Measurements from ENCODE around the gene ERCC4. TPM values are rescaled to one million over a fixed set of nuclear protein-coding genes. Genes with fewer than 3 reads are reported as not detected.

The ERCC4 gene
- total RNA-seq, 2 experiments from 2014 or later = 12.6 to 14.8 TPM

- Mint-ChIP-seq H3K27me3 (peaks cover 10% of the 10 kb centered on the region), H3K4me1 (peaks cover 17% of the 10 kb centered on the region), H3K27ac (peak overlapping the region; percentile 92), H3K4me3 (peak overlapping the region; percentile 88), H3K9me3 (no peaks in the 10 kb centered on the region), H3K36me3 (peaks cover 5% of the 10 kb centered on the region)
- POLR2A ChIA-PET = interaction anchor here (0.6 to 1.5 kb wide), 6 partner anchors 13 to 715 kb away, joined by 3 to 11 read pairs (median 3); no protein-coding TSS in a partner anchor
- ATAC-seq (ENCODE audit: low read depth) = no peak
- no peak for DNase-seq
Observed at GRCh38 chr16:13919330-13919682, 648 bp upstream of the ERCC4 start.

DNA sequence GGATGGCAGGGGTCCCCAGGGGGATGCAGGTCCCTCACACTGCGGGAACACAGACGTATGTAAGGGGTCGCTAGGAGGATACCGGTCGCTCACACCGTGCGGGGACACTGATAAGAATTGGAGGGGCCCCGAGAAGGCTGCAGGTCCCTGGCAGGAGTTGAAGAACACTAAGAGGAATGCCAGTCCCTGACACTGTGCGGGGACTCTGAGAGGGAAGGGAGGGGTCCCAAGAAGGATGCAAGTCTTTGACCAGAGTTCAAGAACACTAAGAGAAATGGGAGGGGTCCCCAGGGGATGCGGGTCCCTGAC, 510 bp downstream of the ERCC4 start:
- Mint-ChIP-seq H3K4me1 (peaks cover 17% of the 10 kb centered on the region), H3K27ac (peak overlapping the region; percentile 92), H3K9me3 (no peaks in the 10 kb centered on the region), H3K27me3 (peaks cover 7% of the 10 kb centered on the region), H3K36me3 (peaks cover 3% of the 10 kb centered on the region), H3K4me3 (peak overlapping the region; percentile 88)
- POLR2A ChIA-PET = interaction anchor here (0.9 to 1.5 kb wide), 2 partner anchors 365 to 609 kb away, joined by 3 to 11 read pairs; no protein-coding TSS in a partner anchor
- DNase-seq (no peak), ATAC-seq (ENCODE audit: low read depth) (no peak)

DNA sequence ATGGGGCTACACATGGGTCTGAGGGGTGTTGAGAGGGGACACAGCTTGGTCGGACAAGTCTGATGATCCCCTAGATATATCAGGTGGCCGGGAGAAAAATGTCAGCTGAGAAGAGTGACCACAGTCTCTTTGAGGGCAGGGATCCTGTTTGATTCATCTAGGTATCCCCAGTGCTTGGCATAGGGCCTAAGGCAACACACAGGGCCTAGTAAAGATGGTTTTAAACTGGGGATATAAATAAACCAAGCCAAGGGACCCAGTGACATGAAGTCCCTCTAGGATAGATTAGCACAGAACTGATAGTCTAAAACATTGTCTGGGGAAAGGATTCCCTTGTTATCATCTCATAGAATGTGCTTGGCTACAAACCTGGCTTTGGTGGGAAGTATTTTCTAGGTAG, 1.4 kb downstream of the ERCC4 start:
- H3K4me3 Mint-ChIP-seq = peak overlapping the region; percentile 88
- ATAC-seq (ENCODE audit: low read depth) = no peak
- peak overlapping the region; percentile 92 for H3K27ac Mint-ChIP-seq
- peaks cover 7% of the 10 kb centered on the region for H3K27me3 Mint-ChIP-seq
- POLR2A ChIA-PET = no interaction called here
- DNase-seq = no peak
- H3K36me3 Mint-ChIP-seq = peaks cover 6% of the 10 kb centered on the region
- peaks cover 17% of the 10 kb centered on the region for H3K4me1 Mint-ChIP-seq
- H3K9me3 Mint-ChIP-seq = no peaks in the 10 kb centered on the region

DNA sequence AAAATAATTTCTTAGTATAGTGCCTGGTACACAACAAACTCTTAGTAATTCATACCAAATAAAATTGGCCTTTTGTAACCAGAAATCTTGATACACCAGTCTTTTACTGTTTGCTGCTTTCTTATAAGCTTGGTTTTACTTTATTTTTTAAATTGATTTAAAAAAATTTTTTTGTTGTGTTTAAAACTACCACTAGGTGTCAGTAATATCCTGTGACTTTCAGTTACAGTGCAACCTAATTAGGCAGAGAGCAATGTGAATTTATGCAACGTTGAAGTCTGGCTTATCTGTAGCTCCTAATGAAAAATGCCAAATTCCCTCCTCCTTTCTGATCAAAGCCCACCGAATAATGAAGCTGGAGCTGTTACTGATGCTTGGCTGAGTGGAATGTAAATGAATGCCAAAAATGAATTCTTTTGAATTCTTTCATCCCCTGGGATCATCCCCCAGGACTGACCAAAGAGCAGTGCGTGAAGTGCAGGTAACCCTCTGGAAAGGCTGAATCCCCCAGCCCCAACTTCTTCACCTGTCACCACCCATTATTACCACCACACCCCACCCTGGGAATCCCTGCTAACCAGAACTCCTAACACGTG, 3.8 kb downstream of the ERCC4 start:
- ATAC-seq (ENCODE audit: low read depth) (no peak), DNase-seq (no peak)
- Mint-ChIP-seq H3K36me3 (peaks cover 6% of the 10 kb centered on the region), H3K27me3 (no peaks in the 10 kb centered on the region), H3K4me1 (peaks cover 17% of the 10 kb centered on the region), H3K4me3 (no peak overlapping the region), H3K9me3 (no peaks in the 10 kb centered on the region), H3K27ac (peak overlapping the region; percentile 47)
- POLR2A ChIA-PET = interaction anchor here (1.3 kb wide), 1 partner anchor 362 kb away, joined by 3 read pairs; no protein-coding TSS in a partner anchor

- no peak overlapping the region for H3K27ac Mint-ChIP-seq
- peaks cover 4% of the 10 kb centered on the region for H3K4me1 Mint-ChIP-seq
- POLR2A ChIA-PET = no interaction called here
- H3K27me3 Mint-ChIP-seq = no peaks in the 10 kb centered on the region
- ATAC-seq (ENCODE audit: low read depth) (no peak), DNase-seq (no peak)
- H3K4me3 Mint-ChIP-seq = no peak overlapping the region
- peaks cover 6% of the 10 kb centered on the region for H3K36me3 Mint-ChIP-seq
- H3K9me3 Mint-ChIP-seq = no peaks in the 10 kb centered on the region
Observed at GRCh38 chr16:13926464-13926863, 6.5 kb downstream of the ERCC4 start.

DNA sequence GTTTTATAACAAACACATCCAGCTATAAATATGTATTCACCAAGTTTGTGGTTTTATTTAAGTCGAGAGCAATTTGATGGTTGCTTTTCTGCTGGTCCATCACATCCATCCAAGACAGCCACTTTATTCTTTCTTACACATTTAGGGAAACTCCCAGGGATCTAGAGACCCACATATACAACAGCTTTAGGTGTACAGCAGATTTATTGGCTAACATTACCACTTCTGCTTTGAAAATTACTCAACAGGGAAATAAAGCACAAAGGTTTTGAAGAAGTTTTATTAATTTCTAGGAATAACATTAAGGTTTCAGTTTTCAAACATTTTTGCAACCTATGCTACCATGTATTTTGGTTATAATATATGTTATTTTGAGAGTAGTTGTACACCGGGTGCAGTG, 6.9 kb downstream of the ERCC4 start:
- Mint-ChIP-seq H3K4me1 (peaks cover 4% of the 10 kb centered on the region), H3K4me3 (no peak overlapping the region), H3K27me3 (no peaks in the 10 kb centered on the region), H3K9me3 (no peaks in the 10 kb centered on the region), H3K27ac (no peak overlapping the region), H3K36me3 (peaks cover 6% of the 10 kb centered on the region)
- POLR2A ChIA-PET = no interaction called here
- DNase-seq = no peak
- no peak for ATAC-seq (ENCODE audit: low read depth)

GRCh38 chr16:13928646-13929045, 8.7 kb downstream of the ERCC4 start:
- Mint-ChIP-seq H3K27ac (no peak overlapping the region), H3K4me3 (no peak overlapping the region), H3K36me3 (peaks cover 8% of the 10 kb centered on the region), H3K9me3 (no peaks in the 10 kb centered on the region), H3K27me3 (no peaks in the 10 kb centered on the region), H3K4me1 (peaks cover 4% of the 10 kb centered on the region)
- POLR2A ChIA-PET = no interaction called here
- ATAC-seq (ENCODE audit: low read depth) (no peak), DNase-seq (no peak)

DNA sequence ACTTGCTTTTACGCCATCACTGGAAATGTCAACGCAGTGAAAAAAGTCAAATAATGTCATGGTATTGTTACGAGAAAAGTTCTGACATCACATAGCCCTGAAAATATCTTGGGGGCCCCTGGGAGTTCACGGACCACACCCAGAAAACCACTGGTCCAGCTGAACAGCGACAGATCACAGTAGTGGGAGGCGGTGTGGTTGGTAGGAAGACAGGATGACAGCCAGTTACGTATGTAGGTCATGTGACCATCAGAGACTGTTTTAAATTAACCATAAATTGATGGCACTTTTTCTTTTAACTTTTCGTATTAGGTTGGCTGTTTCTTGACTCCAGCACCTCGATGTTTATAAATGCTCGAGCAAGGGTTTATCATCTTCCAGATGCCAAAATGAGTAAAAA, 11.9 kb downstream of the ERCC4 start:
- DNase-seq = no peak
- no peak overlapping the region for H3K27ac Mint-ChIP-seq
- H3K27me3 Mint-ChIP-seq = no peaks in the 10 kb centered on the region
- ATAC-seq (ENCODE audit: low read depth) = no peak
- POLR2A ChIA-PET = no interaction called here
- peaks cover 7% of the 10 kb centered on the region for H3K4me1 Mint-ChIP-seq
- no peak overlapping the region for H3K4me3 Mint-ChIP-seq
- peaks cover 18% of the 10 kb centered on the region for H3K36me3 Mint-ChIP-seq
- no peaks in the 10 kb centered on the region for H3K9me3 Mint-ChIP-seq

GRCh38 chr16:13935408-13935807, 15.5 kb downstream of the ERCC4 start:
- DNase-seq = no peak
- H3K4me1 Mint-ChIP-seq = peaks cover 7% of the 10 kb centered on the region
- no peaks in the 10 kb centered on the region for H3K9me3 Mint-ChIP-seq
- H3K27me3 Mint-ChIP-seq = no peaks in the 10 kb centered on the region
- H3K4me3 Mint-ChIP-seq = no peak overlapping the region
- POLR2A ChIA-PET = interaction anchor here (1.1 kb wide), 1 partner anchor 16 kb away, joined by 3 read pairs; the partner anchor contains the start of gene ERCC4
- no peak for ATAC-seq (ENCODE audit: low read depth)
- H3K36me3 Mint-ChIP-seq = peaks cover 28% of the 10 kb centered on the region
- no peak overlapping the region for H3K27ac Mint-ChIP-seq

GRCh38 chr16:13936155-13936554, 16.2 kb downstream of the ERCC4 start:
- peaks cover 28% of the 10 kb centered on the region for H3K36me3 Mint-ChIP-seq
- no peaks in the 10 kb centered on the region for H3K9me3 Mint-ChIP-seq
- H3K4me3 Mint-ChIP-seq = no peak overlapping the region
- no peak overlapping the region for H3K27ac Mint-ChIP-seq
- no peaks in the 10 kb centered on the region for H3K27me3 Mint-ChIP-seq
- DNase-seq (no peak), ATAC-seq (ENCODE audit: low read depth) (no peak)
- POLR2A ChIA-PET = no interaction called here
- peaks cover 7% of the 10 kb centered on the region for H3K4me1 Mint-ChIP-seq

DNA sequence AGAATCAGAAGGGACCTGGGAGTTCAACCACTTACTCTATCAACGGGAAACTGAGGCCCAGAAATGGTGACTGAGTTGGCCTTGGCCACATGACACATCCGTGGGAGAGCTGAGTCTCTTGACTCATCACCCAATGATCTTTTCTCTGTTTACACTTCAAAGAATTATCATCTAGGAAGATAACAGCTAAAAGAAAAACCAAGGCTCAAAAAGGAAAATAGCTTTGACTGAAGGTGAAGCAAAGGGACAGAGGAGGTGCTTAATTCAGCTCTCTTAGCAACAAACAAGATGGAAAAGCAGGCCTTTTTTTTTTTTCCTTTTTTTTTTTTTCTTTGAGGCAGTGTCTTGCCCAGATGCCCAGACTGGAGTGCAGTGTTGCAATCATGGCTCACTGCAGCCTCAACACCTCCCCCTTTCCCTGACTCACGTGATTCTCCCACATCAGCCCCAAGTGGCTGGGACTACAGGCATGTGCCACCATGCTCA, 16.7 kb downstream of the ERCC4 start:
- H3K27me3 Mint-ChIP-seq = no peaks in the 10 kb centered on the region
- H3K4me1 Mint-ChIP-seq = peaks cover 7% of the 10 kb centered on the region
- DNase-seq = no peak
- H3K4me3 Mint-ChIP-seq = no peak overlapping the region
- H3K27ac Mint-ChIP-seq = no peak overlapping the region
- POLR2A ChIA-PET = no interaction called here
- ATAC-seq (ENCODE audit: low read depth) = no peak
- H3K36me3 Mint-ChIP-seq = peaks cover 28% of the 10 kb centered on the region
- H3K9me3 Mint-ChIP-seq = no peaks in the 10 kb centered on the region

DNA sequence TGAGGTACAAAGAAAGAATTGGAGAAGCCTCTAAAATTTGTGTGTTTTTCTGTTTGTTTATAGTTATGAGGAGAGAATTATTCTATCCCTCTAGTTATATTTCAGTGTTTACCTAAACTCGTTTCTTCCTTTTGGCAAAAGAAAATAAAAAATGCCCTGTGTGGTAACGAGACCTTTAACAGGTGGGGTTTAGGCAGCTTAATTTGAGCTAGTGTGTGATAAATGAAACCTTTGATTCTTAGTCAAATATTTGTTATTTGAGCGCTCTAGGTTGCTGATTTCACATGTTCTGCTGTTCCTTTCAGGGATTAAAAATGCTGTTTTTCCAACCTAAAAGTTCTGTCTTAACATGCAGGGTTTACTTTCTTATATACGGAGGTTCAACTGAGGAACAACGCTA, 17.5 kb downstream of the ERCC4 start:
- Mint-ChIP-seq H3K27me3 (no peaks in the 10 kb centered on the region), H3K4me3 (no peak overlapping the region), H3K36me3 (peaks cover 25% of the 10 kb centered on the region), H3K4me1 (peaks cover 7% of the 10 kb centered on the region), H3K9me3 (no peaks in the 10 kb centered on the region), H3K27ac (no peak overlapping the region)
- POLR2A ChIA-PET = no interaction called here
- ATAC-seq (ENCODE audit: low read depth) (no peak), DNase-seq (no peak)

- POLR2A ChIA-PET = no interaction called here
- no peaks in the 10 kb centered on the region for H3K9me3 Mint-ChIP-seq
- H3K27me3 Mint-ChIP-seq = no peaks in the 10 kb centered on the region
- no peak for DNase-seq
- no peak overlapping the region for H3K27ac Mint-ChIP-seq
- H3K4me3 Mint-ChIP-seq = no peak overlapping the region
- ATAC-seq (ENCODE audit: low read depth) = no peak
- peaks cover 27% of the 10 kb centered on the region for H3K36me3 Mint-ChIP-seq
- peaks cover 7% of the 10 kb centered on the region for H3K4me1 Mint-ChIP-seq
Observed at GRCh38 chr16:13938480-13938879, 18.5 kb downstream of the ERCC4 start.

DNA sequence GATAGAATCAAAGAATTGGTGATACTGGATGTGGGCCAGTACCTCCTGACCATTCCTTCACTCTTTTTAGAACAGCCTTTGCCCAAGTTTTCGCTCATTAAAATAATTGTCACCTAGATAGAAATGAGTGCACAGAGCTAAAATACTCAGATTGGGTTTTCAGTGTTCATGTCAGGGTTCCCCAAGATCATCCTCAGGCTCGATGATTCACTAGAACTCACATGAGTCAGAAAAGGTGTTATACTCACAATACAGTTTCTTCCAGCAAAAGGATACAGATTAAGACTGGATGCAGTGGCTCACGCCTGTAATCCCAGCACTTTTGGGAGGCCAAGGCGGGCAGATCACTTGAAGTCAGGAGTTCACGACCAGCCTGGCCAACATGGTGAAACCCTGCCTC, 19.9 kb downstream of the ERCC4 start:
- Mint-ChIP-seq H3K36me3 (peaks cover 26% of the 10 kb centered on the region), H3K27me3 (no peaks in the 10 kb centered on the region), H3K9me3 (no peaks in the 10 kb centered on the region), H3K4me3 (no peak overlapping the region), H3K4me1 (peaks cover 7% of the 10 kb centered on the region), H3K27ac (no peak overlapping the region)
- POLR2A ChIA-PET = interaction anchor here (0.6 kb wide), 1 partner anchor 386 kb away, joined by 3 read pairs; no protein-coding TSS in a partner anchor
- DNase-seq = no peak
- ATAC-seq (ENCODE audit: low read depth) = no peak
